H9 (cell line): ENCODE results near the gene DDX39A. TPM values are rescaled to one million over a fixed set of nuclear protein-coding genes. Genes with fewer than 3 reads are reported as not detected.

ENCODE experiments used
- DNase-seq: peaks from one replicate; pipeline ENCODE4 v3.0.0-alpha.2; 2017
- H2AFZ ChIP-seq: one replicate; pipeline ENCODE4 v1.6.1; 2013; ENCODE audit warnings: mild to moderate bottlenecking, low read length, control low read depth, moderate library complexity
- H2AK5ac ChIP-seq: 2 replicates; pipeline ENCODE4 v1.6.1; 2013; ENCODE audit warnings: low read length, control low read depth, mixed read lengths; ENCODE audit not compliant: insufficient read length
- H2BK120ac ChIP-seq: one replicate; pipeline ENCODE4 v1.6.1; 2013; ENCODE audit warnings: low read depth, mild to moderate bottlenecking, low read length, control low read depth, inconsistent platforms; ENCODE audit not compliant: poor library complexity, severe bottlenecking
- H2BK12ac ChIP-seq: 2 replicates; pipeline ENCODE4 v1.6.1; 2013; ENCODE audit warnings: low read length, control low read depth, mixed read lengths, low read depth; ENCODE audit not compliant: insufficient read length
- H2BK15ac ChIP-seq: 2 replicates; pipeline ENCODE4 v1.6.1; 2013; ENCODE audit warnings: low read depth, low read length, control low read depth
- H2BK20ac ChIP-seq: one replicate; pipeline ENCODE4 v1.6.1; 2013; ENCODE audit warnings: low read depth, mild to moderate bottlenecking, low read length, control low read depth, inconsistent platforms; ENCODE audit not compliant: poor library complexity, severe bottlenecking
- H2BK5ac ChIP-seq: 2 replicates; pipeline ENCODE4 v1.6.1; 2013; ENCODE audit warnings: low read length, control low read depth, mixed read lengths; ENCODE audit not compliant: insufficient read length
- H3K14ac ChIP-seq: 2 replicates; pipeline ENCODE4 v1.6.1; 2013; ENCODE audit warnings: low read length, control low read depth; ENCODE audit not compliant: insufficient read depth
- H3K18ac ChIP-seq: 2 replicates; pipeline ENCODE4 v1.6.1; 2013; ENCODE audit warnings: low read depth, mild to moderate bottlenecking, mixed read lengths, low read length, control low read depth; ENCODE audit not compliant: insufficient read length
- H3K23ac ChIP-seq: 2 replicates; pipeline ENCODE4 v1.6.1; 2013; ENCODE audit warnings: low read length, control low read depth, mixed read lengths, low read depth; ENCODE audit not compliant: insufficient read length
- H3K23me2 ChIP-seq: 2 replicates; pipeline ENCODE4 v1.6.1; 2013; ENCODE audit warnings: low read depth, mild to moderate bottlenecking, mixed read lengths, low read length, control low read depth; ENCODE audit not compliant: insufficient read length, poor library complexity, severe bottlenecking
- H3K27ac ChIP-seq: 2 replicates; pipeline ENCODE4 v1.5.1; 2013; ENCODE audit warnings: low read length, control low read depth, mixed read lengths, low read depth; ENCODE audit not compliant: insufficient read length
- H3K27me3 ChIP-seq: 2 replicates; pipeline ENCODE4 v1.6.1; 2013; ENCODE audit warnings: low read length, control low read depth, inconsistent platforms; ENCODE audit not compliant: insufficient read depth
- H3K4ac ChIP-seq: 2 replicates; pipeline ENCODE4 v1.6.1; 2013; ENCODE audit warnings: low read depth, mild to moderate bottlenecking, control low read depth, inconsistent platforms, low read length, moderate library complexity
- H3K4me1 ChIP-seq: 2 replicates; pipeline ENCODE4 v1.6.1; 2013; ENCODE audit warnings: low read length, control low read depth, inconsistent platforms; ENCODE audit not compliant: insufficient read depth
- H3K4me2 ChIP-seq: 2 replicates; pipeline ENCODE4 v1.6.1; 2013; ENCODE audit warnings: low read length, control low read depth, mixed read lengths; ENCODE audit not compliant: insufficient read length, insufficient read depth
- H3K56ac ChIP-seq: 2 replicates; pipeline ENCODE4 v1.6.1; 2013; ENCODE audit warnings: low read depth, mild to moderate bottlenecking, mixed read lengths, low read length, control low read depth; ENCODE audit not compliant: insufficient read length
- H3K79me1 ChIP-seq: 2 replicates; pipeline ENCODE4 v1.6.1; 2013; ENCODE audit warnings: low read depth, mild to moderate bottlenecking, moderate library complexity, low read length, control low read depth, inconsistent platforms; ENCODE audit not compliant: insufficient read depth, poor library complexity, severe bottlenecking
- H3K79me2 ChIP-seq: 2 replicates; pipeline ENCODE4 v1.6.1; 2013; ENCODE audit warnings: low read length, control low read depth, inconsistent platforms; ENCODE audit not compliant: insufficient read depth
- H3K9ac ChIP-seq: 2 replicates; pipeline ENCODE4 v1.6.1; 2013; ENCODE audit warnings: low read length, control low read depth, mixed read lengths; ENCODE audit not compliant: insufficient read length; ENCODE audit errors: extremely low read depth
- H3K9me3 ChIP-seq: one replicate; pipeline ENCODE4 v1.6.1; 2013; ENCODE audit warnings: low read depth, low read length, inconsistent platforms; ENCODE audit not compliant: control insufficient read depth
- H3T11ph ChIP-seq: one replicate; pipeline ENCODE4 v1.6.1; 2013; ENCODE audit warnings: mild to moderate bottlenecking, low read length, control low read depth, inconsistent platforms
- H4K20me1 ChIP-seq: one replicate; pipeline ENCODE4 v1.6.1; 2013; ENCODE audit not compliant: control insufficient read depth, insufficient read length, insufficient read depth
- H4K5ac ChIP-seq: 2 replicates; pipeline ENCODE4 v1.6.1; 2013; ENCODE audit warnings: low read depth, mild to moderate bottlenecking, mixed read lengths, low read length, control low read depth; ENCODE audit not compliant: insufficient read length
- H4K8ac ChIP-seq: replicated peaks from 2 replicates; pipeline ENCODE4 v1.6.1; 2013; ENCODE audit warnings: low read length, control low read depth, mixed read lengths, low read depth; ENCODE audit not compliant: insufficient read length
- H4K91ac ChIP-seq: 2 replicates; pipeline ENCODE4 v1.6.1; 2013; ENCODE audit warnings: low read depth, mild to moderate bottlenecking, moderate library complexity, mixed read lengths, low read length, control low read depth; ENCODE audit not compliant: insufficient read length
- H3K27ac Mint-ChIP-seq, 3 experiments: 2 replicates in 2 of 3; 3 replicates in 1 of 3; pipeline ENCODE4 v1.8.0; 2020 to 2021; ENCODE audit warnings: mixed read lengths in 3 of 3, mild to moderate bottlenecking in 1 of 3, moderate library complexity in 1 of 3
- H3K27me3 Mint-ChIP-seq: 2 replicates; pipeline ENCODE4 v1.8.0; 2021; ENCODE audit warnings: low read depth, mild to moderate bottlenecking, moderate library complexity, mixed read lengths
- H3K36me3 Mint-ChIP-seq, 3 experiments: 2 replicates in 2 of 3; 3 replicates in 1 of 3; pipeline ENCODE4 v1.8.0; 2020 to 2021; ENCODE audit warnings: low read depth in 3 of 3, mixed read lengths in 3 of 3; ENCODE audit not compliant: insufficient read depth in 1 of 3
- H3K4me1 Mint-ChIP-seq, 2 experiments: 2 replicates each; pipeline ENCODE4 v1.8.0; 2020; ENCODE audit warnings: mixed read lengths in 2 of 2
- H3K4me3 Mint-ChIP-seq, 2 experiments: 2 replicates in 1 of 2; 3 replicates in 1 of 2; pipeline ENCODE4 v1.8.0; 2020 to 2021; ENCODE audit warnings: mild to moderate bottlenecking in 2 of 2, mixed read lengths in 2 of 2, moderate library complexity in 1 of 2
- H3K9me3 Mint-ChIP-seq, 2 experiments: 2 replicates in 1 of 2; 3 replicates in 1 of 2; pipeline ENCODE4 v1.8.0; 2020; ENCODE audit warnings: mild to moderate bottlenecking in 2 of 2, mixed read lengths in 2 of 2, moderate library complexity in 1 of 2
- WGBS: extraction: QIAGEN DNeasy Blood & Tissue Kit; methylation state at CpG from one replicate; pipeline ENCODE4 v1.1.7; 2013; ENCODE audit warnings: missing lambda C conversion rate, low lambda C conversion rate, mixed read lengths; ENCODE audit not compliant: insufficient read length; ENCODE audit errors: extremely low coverage; 5-methylcytosine and 5-hydroxymethylcytosine counted together
- total RNA-seq: library from RNA; stranded (reverse); gene quantifications from 2 replicates; pipeline ENCODE4 v1.2.1, GENCODE V29; 2021
- TF ChIP-seq, protein P1 (sequence below): fragments of 200-600 bp; sonication (generic); conservative IDR thresholded peaks from 3 replicates; pipeline ENCODE4 v1.8.0; 2021; ENCODE audit warnings: antibody characterized with exemption, mild to moderate bottlenecking

The DDX39A gene
- total RNA-seq, 1 experiment from 2014 or later, result 137 TPM

DNA sequence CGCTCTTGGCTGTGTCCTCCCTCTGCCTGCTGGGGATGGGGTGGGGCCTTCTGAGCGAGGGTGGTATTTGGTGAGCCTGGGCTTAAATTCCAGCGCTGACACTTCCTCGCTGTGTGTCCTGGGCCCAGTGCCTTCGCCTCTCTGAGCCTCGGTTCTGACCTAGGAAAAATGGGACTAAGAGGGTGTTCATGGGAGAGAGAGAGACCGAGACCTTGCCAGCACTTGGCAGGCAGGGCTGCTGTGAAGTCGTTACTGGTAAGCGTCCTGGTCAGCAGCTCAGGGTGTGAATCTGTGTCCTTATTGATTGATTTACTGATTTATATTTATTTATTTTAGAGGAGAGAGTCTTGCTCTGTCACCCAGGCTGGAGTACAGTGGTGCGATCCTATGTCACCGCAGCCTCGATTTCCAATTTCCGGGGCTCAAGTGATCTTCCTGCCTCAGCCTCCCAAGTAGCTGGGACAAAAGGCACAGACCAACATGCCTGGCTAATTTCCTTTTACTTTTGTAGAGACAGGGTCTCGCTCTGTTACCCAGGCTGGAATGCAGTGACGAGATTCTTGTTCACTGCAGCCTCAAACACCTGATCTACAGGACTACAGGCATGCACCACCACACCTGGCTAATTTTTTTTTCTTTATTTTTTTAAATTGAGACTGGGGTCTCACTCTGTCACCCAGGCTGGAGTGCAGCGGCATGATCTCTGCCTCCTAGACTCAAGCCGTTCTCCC lies 16.3 kb upstream of the DDX39A start:
- no peaks in the 10 kb centered on the region for H3K27me3 ChIP-seq
- peaks cover 5% of the 10 kb centered on the region; the same call in 1 of the 2 replicates for H3K79me2 ChIP-seq
- H4K91ac ChIP-seq, result no peak overlapping the region
- Mint-ChIP-seq H3K9me3 (no peaks in the 10 kb centered on the region), H3K27me3 (peaks cover 14% of the 10 kb centered on the region), H3K4me3 (peak overlapping the region; percentile 8 to 34; a peak in 1 of 5 replicates), H3K36me3 (peaks cover 0 to 8% (median 0%) of the 10 kb centered on the region in 3 experiments; a peak in 3 of 7 replicates), H3K4me1 (peaks cover 12 to 15% of the 10 kb centered on the region in 2 experiments), H3K27ac (no peak overlapping the region; a peak in 2 of 7 replicates)
- no peak overlapping the region for H3T11ph ChIP-seq
- H3K4me2 ChIP-seq, result no peak overlapping the region
- no peak overlapping the region for H3K27ac ChIP-seq
- peaks cover 7% of the 10 kb centered on the region for H3K23me2 ChIP-seq
- H2BK12ac ChIP-seq, result no peak overlapping the region
- no peak overlapping the region for H3K23ac ChIP-seq
- no peak overlapping the region for H2BK120ac ChIP-seq
- H2BK20ac ChIP-seq, result no peak overlapping the region
- peaks cover 4% of the 10 kb centered on the region for H3K79me1 ChIP-seq
- H2AFZ ChIP-seq, result no peak overlapping the region
- H4K5ac ChIP-seq, result no peak overlapping the region
- no peak overlapping the region for H2BK5ac ChIP-seq
- WGBS, result no CpG with 5 or more reads among the region's 17 CpGs
- DNase-seq, result no peak
- H3K56ac ChIP-seq, result no peak overlapping the region
- H4K8ac ChIP-seq, result no peak overlapping the region
- no peak overlapping the region for H3K4ac ChIP-seq
- no peaks in the 10 kb centered on the region for H4K20me1 ChIP-seq
- H2AK5ac ChIP-seq, result no peak overlapping the region
- H3K4me1 ChIP-seq, result no peaks in the 10 kb centered on the region
- no peak overlapping the region for H3K14ac ChIP-seq
- TF ChIP-seq, protein P1, sequence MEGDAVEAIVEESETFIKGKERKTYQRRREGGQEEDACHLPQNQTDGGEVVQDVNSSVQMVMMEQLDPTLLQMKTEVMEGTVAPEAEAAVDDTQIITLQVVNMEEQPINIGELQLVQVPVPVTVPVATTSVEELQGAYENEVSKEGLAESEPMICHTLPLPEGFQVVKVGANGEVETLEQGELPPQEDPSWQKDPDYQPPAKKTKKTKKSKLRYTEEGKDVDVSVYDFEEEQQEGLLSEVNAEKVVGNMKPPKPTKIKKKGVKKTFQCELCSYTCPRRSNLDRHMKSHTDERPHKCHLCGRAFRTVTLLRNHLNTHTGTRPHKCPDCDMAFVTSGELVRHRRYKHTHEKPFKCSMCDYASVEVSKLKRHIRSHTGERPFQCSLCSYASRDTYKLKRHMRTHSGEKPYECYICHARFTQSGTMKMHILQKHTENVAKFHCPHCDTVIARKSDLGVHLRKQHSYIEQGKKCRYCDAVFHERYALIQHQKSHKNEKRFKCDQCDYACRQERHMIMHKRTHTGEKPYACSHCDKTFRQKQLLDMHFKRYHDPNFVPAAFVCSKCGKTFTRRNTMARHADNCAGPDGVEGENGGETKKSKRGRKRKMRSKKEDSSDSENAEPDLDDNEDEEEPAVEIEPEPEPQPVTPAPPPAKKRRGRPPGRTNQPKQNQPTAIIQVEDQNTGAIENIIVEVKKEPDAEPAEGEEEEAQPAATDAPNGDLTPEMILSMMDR, result no peak
- H3K9ac ChIP-seq, result no peak overlapping the region
- H3K9me3 ChIP-seq, result no peaks in the 10 kb centered on the region
- no peak overlapping the region for H2BK15ac ChIP-seq
- H3K18ac ChIP-seq, result no peak overlapping the region
